H9 (cell line): ENCODE data around the gene ABCC3. TPM values are rescaled to one million over a fixed set of nuclear protein-coding genes. Genes with fewer than 3 reads are reported as not detected.

Source experiments
- DNase-seq: peaks from one replicate; pipeline ENCODE4 v3.0.0-alpha.2; 2017
- H2AFZ ChIP-seq: one replicate; pipeline ENCODE4 v1.6.1; 2013; ENCODE audit warnings: mild to moderate bottlenecking, low read length, control low read depth, moderate library complexity
- H2AK5ac ChIP-seq: 2 replicates; pipeline ENCODE4 v1.6.1; 2013; ENCODE audit warnings: low read length, control low read depth, mixed read lengths; ENCODE audit not compliant: insufficient read length
- H2BK120ac ChIP-seq: one replicate; pipeline ENCODE4 v1.6.1; 2013; ENCODE audit warnings: low read depth, mild to moderate bottlenecking, low read length, control low read depth, inconsistent platforms; ENCODE audit not compliant: poor library complexity, severe bottlenecking
- H2BK12ac ChIP-seq: 2 replicates; pipeline ENCODE4 v1.6.1; 2013; ENCODE audit warnings: low read length, control low read depth, mixed read lengths, low read depth; ENCODE audit not compliant: insufficient read length
- H2BK15ac ChIP-seq: 2 replicates; pipeline ENCODE4 v1.6.1; 2013; ENCODE audit warnings: low read depth, low read length, control low read depth
- H2BK20ac ChIP-seq: one replicate; pipeline ENCODE4 v1.6.1; 2013; ENCODE audit warnings: low read depth, mild to moderate bottlenecking, low read length, control low read depth, inconsistent platforms; ENCODE audit not compliant: poor library complexity, severe bottlenecking
- H2BK5ac ChIP-seq: 2 replicates; pipeline ENCODE4 v1.6.1; 2013; ENCODE audit warnings: low read length, control low read depth, mixed read lengths; ENCODE audit not compliant: insufficient read length
- H3K14ac ChIP-seq: 2 replicates; pipeline ENCODE4 v1.6.1; 2013; ENCODE audit warnings: low read length, control low read depth; ENCODE audit not compliant: insufficient read depth
- H3K18ac ChIP-seq: 2 replicates; pipeline ENCODE4 v1.6.1; 2013; ENCODE audit warnings: low read depth, mild to moderate bottlenecking, mixed read lengths, low read length, control low read depth; ENCODE audit not compliant: insufficient read length
- H3K23ac ChIP-seq: 2 replicates; pipeline ENCODE4 v1.6.1; 2013; ENCODE audit warnings: low read length, control low read depth, mixed read lengths, low read depth; ENCODE audit not compliant: insufficient read length
- H3K23me2 ChIP-seq: 2 replicates; pipeline ENCODE4 v1.6.1; 2013; ENCODE audit warnings: low read depth, mild to moderate bottlenecking, mixed read lengths, low read length, control low read depth; ENCODE audit not compliant: insufficient read length, poor library complexity, severe bottlenecking
- H3K27ac ChIP-seq: 2 replicates; pipeline ENCODE4 v1.5.1; 2013; ENCODE audit warnings: low read length, control low read depth, mixed read lengths, low read depth; ENCODE audit not compliant: insufficient read length
- H3K27me3 ChIP-seq: 2 replicates; pipeline ENCODE4 v1.6.1; 2013; ENCODE audit warnings: low read length, control low read depth, inconsistent platforms; ENCODE audit not compliant: insufficient read depth
- H3K4ac ChIP-seq: 2 replicates; pipeline ENCODE4 v1.6.1; 2013; ENCODE audit warnings: low read depth, mild to moderate bottlenecking, control low read depth, inconsistent platforms, low read length, moderate library complexity
- H3K4me1 ChIP-seq: 2 replicates; pipeline ENCODE4 v1.6.1; 2013; ENCODE audit warnings: low read length, control low read depth, inconsistent platforms; ENCODE audit not compliant: insufficient read depth
- H3K4me2 ChIP-seq: 2 replicates; pipeline ENCODE4 v1.6.1; 2013; ENCODE audit warnings: low read length, control low read depth, mixed read lengths; ENCODE audit not compliant: insufficient read length, insufficient read depth
- H3K56ac ChIP-seq: 2 replicates; pipeline ENCODE4 v1.6.1; 2013; ENCODE audit warnings: low read depth, mild to moderate bottlenecking, mixed read lengths, low read length, control low read depth; ENCODE audit not compliant: insufficient read length
- H3K79me1 ChIP-seq: 2 replicates; pipeline ENCODE4 v1.6.1; 2013; ENCODE audit warnings: low read depth, mild to moderate bottlenecking, moderate library complexity, low read length, control low read depth, inconsistent platforms; ENCODE audit not compliant: insufficient read depth, poor library complexity, severe bottlenecking
- H3K79me2 ChIP-seq: 2 replicates; pipeline ENCODE4 v1.6.1; 2013; ENCODE audit warnings: low read length, control low read depth, inconsistent platforms; ENCODE audit not compliant: insufficient read depth
- H3K9ac ChIP-seq: 2 replicates; pipeline ENCODE4 v1.6.1; 2013; ENCODE audit warnings: low read length, control low read depth, mixed read lengths; ENCODE audit not compliant: insufficient read length; ENCODE audit errors: extremely low read depth
- H3K9me3 ChIP-seq: one replicate; pipeline ENCODE4 v1.6.1; 2013; ENCODE audit warnings: low read depth, low read length, inconsistent platforms; ENCODE audit not compliant: control insufficient read depth
- H3T11ph ChIP-seq: one replicate; pipeline ENCODE4 v1.6.1; 2013; ENCODE audit warnings: mild to moderate bottlenecking, low read length, control low read depth, inconsistent platforms
- H4K20me1 ChIP-seq: one replicate; pipeline ENCODE4 v1.6.1; 2013; ENCODE audit not compliant: control insufficient read depth, insufficient read length, insufficient read depth
- H4K5ac ChIP-seq: 2 replicates; pipeline ENCODE4 v1.6.1; 2013; ENCODE audit warnings: low read depth, mild to moderate bottlenecking, mixed read lengths, low read length, control low read depth; ENCODE audit not compliant: insufficient read length
- H4K8ac ChIP-seq: replicated peaks from 2 replicates; pipeline ENCODE4 v1.6.1; 2013; ENCODE audit warnings: low read length, control low read depth, mixed read lengths, low read depth; ENCODE audit not compliant: insufficient read length
- H4K91ac ChIP-seq: 2 replicates; pipeline ENCODE4 v1.6.1; 2013; ENCODE audit warnings: low read depth, mild to moderate bottlenecking, moderate library complexity, mixed read lengths, low read length, control low read depth; ENCODE audit not compliant: insufficient read length
- H3K27ac Mint-ChIP-seq, 3 experiments: 2 replicates in 2 of 3; 3 replicates in 1 of 3; pipeline ENCODE4 v1.8.0; 2020 to 2021; ENCODE audit warnings: mixed read lengths in 3 of 3, mild to moderate bottlenecking in 1 of 3, moderate library complexity in 1 of 3
- H3K27me3 Mint-ChIP-seq: 2 replicates; pipeline ENCODE4 v1.8.0; 2021; ENCODE audit warnings: low read depth, mild to moderate bottlenecking, moderate library complexity, mixed read lengths
- H3K36me3 Mint-ChIP-seq, 3 experiments: 2 replicates in 2 of 3; 3 replicates in 1 of 3; pipeline ENCODE4 v1.8.0; 2020 to 2021; ENCODE audit warnings: low read depth in 3 of 3, mixed read lengths in 3 of 3; ENCODE audit not compliant: insufficient read depth in 1 of 3
- H3K4me1 Mint-ChIP-seq, 2 experiments: 2 replicates each; pipeline ENCODE4 v1.8.0; 2020; ENCODE audit warnings: mixed read lengths in 2 of 2
- H3K4me3 Mint-ChIP-seq, 2 experiments: 2 replicates in 1 of 2; 3 replicates in 1 of 2; pipeline ENCODE4 v1.8.0; 2020 to 2021; ENCODE audit warnings: mild to moderate bottlenecking in 2 of 2, mixed read lengths in 2 of 2, moderate library complexity in 1 of 2
- H3K9me3 Mint-ChIP-seq, 2 experiments: 2 replicates in 1 of 2; 3 replicates in 1 of 2; pipeline ENCODE4 v1.8.0; 2020; ENCODE audit warnings: mild to moderate bottlenecking in 2 of 2, mixed read lengths in 2 of 2, moderate library complexity in 1 of 2
- WGBS: extraction: QIAGEN DNeasy Blood & Tissue Kit; methylation state at CpG from one replicate; pipeline ENCODE4 v1.1.7; 2013; ENCODE audit warnings: missing lambda C conversion rate, low lambda C conversion rate, mixed read lengths; ENCODE audit not compliant: insufficient read length; ENCODE audit errors: extremely low coverage; 5-methylcytosine and 5-hydroxymethylcytosine counted together
- total RNA-seq: library from RNA; stranded (reverse); gene quantifications from 2 replicates; pipeline ENCODE4 v1.2.1, GENCODE V29; 2021
- TF ChIP-seq, protein P1 (sequence below): fragments of 200-600 bp; sonication (generic); conservative IDR thresholded peaks from 3 replicates; pipeline ENCODE4 v1.8.0; 2021; ENCODE audit warnings: antibody characterized with exemption, mild to moderate bottlenecking

Gene ABCC3
- total RNA-seq, 1 experiment from 2014 or later, result 0.31 TPM

DNA sequence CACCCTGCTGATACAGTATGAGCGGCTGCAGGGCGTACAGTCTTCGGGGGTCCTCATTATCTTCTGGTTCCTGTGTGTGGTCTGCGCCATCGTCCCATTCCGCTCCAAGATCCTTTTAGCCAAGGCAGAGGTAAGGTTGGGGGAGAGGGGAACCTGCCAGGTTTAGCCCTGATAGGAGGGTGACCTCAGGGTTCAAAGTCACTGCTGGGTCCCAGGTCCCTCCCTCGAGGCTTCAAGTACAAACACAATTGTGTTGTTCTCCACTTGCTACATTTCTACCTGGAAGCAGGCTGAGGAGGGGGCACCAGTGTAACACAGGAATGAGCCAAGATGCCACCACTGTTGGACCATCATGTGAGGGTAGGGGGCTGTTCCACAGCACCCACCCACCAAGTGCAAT, 22.4 kb downstream of the ABCC3 start:
- no peak overlapping the region for H3K23ac ChIP-seq
- H4K91ac ChIP-seq, result no peak overlapping the region
- Mint-ChIP-seq H3K9me3 (peaks cover 0 to 3% of the 10 kb centered on the region in 2 experiments; a peak in 4 of 5 replicates), H3K4me3 (no peak overlapping the region; a peak in 1 of 5 replicates), H3K27me3 (peaks cover 4% of the 10 kb centered on the region), H3K36me3 (no peaks in the 10 kb centered on the region), H3K27ac (no peak overlapping the region), H3K4me1 (peaks cover 16% of the 10 kb centered on the region in 2 experiments)
- no peaks in the 10 kb centered on the region for H3K9me3 ChIP-seq
- no peak overlapping the region for H2BK12ac ChIP-seq
- no peaks in the 10 kb centered on the region for H3K79me2 ChIP-seq
- no peaks in the 10 kb centered on the region for H3K79me1 ChIP-seq
- no peaks in the 10 kb centered on the region for H3K27me3 ChIP-seq
- peaks cover 4% of the 10 kb centered on the region; the same call in 1 of the 2 replicates for H3K4me1 ChIP-seq
- H2AFZ ChIP-seq, result no peak overlapping the region
- H3K4ac ChIP-seq, result no peak overlapping the region
- H3K23me2 ChIP-seq, result no peaks in the 10 kb centered on the region
- H4K5ac ChIP-seq, result no peak overlapping the region
- no peak overlapping the region for H3K4me2 ChIP-seq
- no peak overlapping the region for H3K27ac ChIP-seq
- H3K18ac ChIP-seq, result no peak overlapping the region
- H2BK20ac ChIP-seq, result no peak overlapping the region
- no peak overlapping the region for H2AK5ac ChIP-seq
- no peaks in the 10 kb centered on the region for H4K20me1 ChIP-seq
- H3K9ac ChIP-seq, result no peak overlapping the region
- no CpG with 5 or more reads among the region's 7 CpGs for WGBS
- TF ChIP-seq, protein P1, sequence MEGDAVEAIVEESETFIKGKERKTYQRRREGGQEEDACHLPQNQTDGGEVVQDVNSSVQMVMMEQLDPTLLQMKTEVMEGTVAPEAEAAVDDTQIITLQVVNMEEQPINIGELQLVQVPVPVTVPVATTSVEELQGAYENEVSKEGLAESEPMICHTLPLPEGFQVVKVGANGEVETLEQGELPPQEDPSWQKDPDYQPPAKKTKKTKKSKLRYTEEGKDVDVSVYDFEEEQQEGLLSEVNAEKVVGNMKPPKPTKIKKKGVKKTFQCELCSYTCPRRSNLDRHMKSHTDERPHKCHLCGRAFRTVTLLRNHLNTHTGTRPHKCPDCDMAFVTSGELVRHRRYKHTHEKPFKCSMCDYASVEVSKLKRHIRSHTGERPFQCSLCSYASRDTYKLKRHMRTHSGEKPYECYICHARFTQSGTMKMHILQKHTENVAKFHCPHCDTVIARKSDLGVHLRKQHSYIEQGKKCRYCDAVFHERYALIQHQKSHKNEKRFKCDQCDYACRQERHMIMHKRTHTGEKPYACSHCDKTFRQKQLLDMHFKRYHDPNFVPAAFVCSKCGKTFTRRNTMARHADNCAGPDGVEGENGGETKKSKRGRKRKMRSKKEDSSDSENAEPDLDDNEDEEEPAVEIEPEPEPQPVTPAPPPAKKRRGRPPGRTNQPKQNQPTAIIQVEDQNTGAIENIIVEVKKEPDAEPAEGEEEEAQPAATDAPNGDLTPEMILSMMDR, result no peak
- H4K8ac ChIP-seq, result no peak overlapping the region
- no peak overlapping the region; the same call in 1 of the 2 replicates for H3K14ac ChIP-seq
- H3K56ac ChIP-seq, result no peak overlapping the region
- no peak overlapping the region for H2BK120ac ChIP-seq
- H2BK5ac ChIP-seq, result no peak overlapping the region
- H2BK15ac ChIP-seq, result no peak overlapping the region
- H3T11ph ChIP-seq, result no peak overlapping the region
- DNase-seq, result no peak
